A673 (cell line): ENCODE measurements around the gene CCNDBP1. TPM values are rescaled to one million over a fixed set of nuclear protein-coding genes. Genes with fewer than 3 reads are reported as not detected.
"Not testable (repeated sequence)": the region's sequence is repeated elsewhere in the genome, so short reads cannot be mapped to it uniquely, and the experiment has no call there.

Experiments used
- BruUV-seq: library from RNA; stranded (reverse); fragments of 400-500 nt; replicated peaks from 2 replicates; lab custom pipeline; 2021; lab: Mats Ljungman, UMichigan
- CTCF ChIA-PET: fragments of 300-600 bp; sonication (Branson Sonifier 250); formaldehyde crosslinking; loops from one replicate; lab custom pipeline; 2022; ENCODE audit warnings: antibody characterized with exemption; lab: Charles Lee
- POLR2A ChIA-PET: fragments of 300-600 bp; sonication (Branson Sonifier 250); formaldehyde crosslinking; loops from one replicate; lab custom pipeline; 2022; ENCODE audit warnings: antibody characterized with exemption; ENCODE audit not compliant: low non-redundant PET; lab: Charles Lee
- DNase-seq: peaks from one replicate; pipeline ENCODE4 v3.0.0-alpha.2; 2015; ENCODE audit warnings: low spot score
- H3K27ac ChIP-seq: fragments of 200-600 bp; sonication (generic); 2 replicates; pipeline ENCODE4 v1.5.1; 2016; ENCODE audit warnings: mixed run types, low read depth, mild to moderate bottlenecking, mixed read lengths, antibody characterized with exemption, low read length; ENCODE audit not compliant: poor library complexity, severe bottlenecking
- H3K27me3 ChIP-seq: fragments of 200-600 bp; sonication (generic); replicated peaks from 2 replicates; pipeline ENCODE4 v1.6.1; 2017; ENCODE audit warnings: mixed run types, low read depth, mild to moderate bottlenecking, mixed read lengths, antibody characterized with exemption, low read length; ENCODE audit not compliant: insufficient read depth, poor library complexity
- H3K36me3 ChIP-seq: fragments of 200-600 bp; sonication (generic); 2 replicates; pipeline ENCODE4 v1.6.1; 2016; ENCODE audit warnings: mixed run types, mild to moderate bottlenecking, mixed read lengths, antibody characterized with exemption, low read length; ENCODE audit not compliant: insufficient read depth, poor library complexity, severe bottlenecking
- H3K4me1 ChIP-seq: fragments of 200-600 bp; sonication (generic); 2 replicates; pipeline ENCODE4 v1.6.1; 2017; ENCODE audit warnings: mixed run types, mild to moderate bottlenecking, mixed read lengths, antibody characterized with exemption, low read length; ENCODE audit not compliant: insufficient read depth, poor library complexity, severe bottlenecking
- H3K4me3 ChIP-seq: fragments of 200-600 bp; sonication (generic); 2 replicates; pipeline ENCODE4 v1.5.1; 2016; ENCODE audit warnings: low read depth, mixed run types, mild to moderate bottlenecking, mixed read lengths, low read length; ENCODE audit not compliant: poor library complexity, severe bottlenecking
- H3K9me3 ChIP-seq: fragments of 200-600 bp; sonication (generic); 2 replicates; pipeline ENCODE4 v1.6.1; 2016; ENCODE audit warnings: mixed run types, low read depth, mild to moderate bottlenecking, mixed read lengths, antibody characterized with exemption, low read length; ENCODE audit not compliant: poor library complexity, severe bottlenecking
- EZH2 ChIP-seq: fragments of 200-600 bp; sonication (generic); IDR thresholded peaks from 2 replicates; pipeline ENCODE4 v1.6.1; 2017; ENCODE audit warnings: borderline replicate concordance, low read depth, mild to moderate bottlenecking, mixed read lengths, antibody characterized with exemption, low read length; ENCODE audit not compliant: poor library complexity, severe bottlenecking
- intact Hi-C: fragments of 100-400 bp; cut with micrococcal nuclease; formaldehyde crosslinking; loops from one replicate; pipeline ENCODE4 v1.10.0; 2022; ENCODE audit not compliant: unreplicated experiment
- total RNA-seq: library from RNA; stranded (reverse); gene quantifications from 2 replicates; pipeline ENCODE4 v1.2.3, GENCODE V29; 2021
- TF ChIP-seq, protein P1 (sequence below): fragments of 300-800, 200-600 bp; sonication (generic); conservative IDR thresholded peaks from 2 replicates; pipeline ENCODE4 v1.5.1; 2017; ENCODE audit warnings: low read depth, mild to moderate bottlenecking, antibody characterized with exemption, low read length, moderate library complexity, mixed read lengths

The CCNDBP1 gene
- total RNA-seq, 1 experiment from 2014 or later = 16.7 TPM

DNA sequence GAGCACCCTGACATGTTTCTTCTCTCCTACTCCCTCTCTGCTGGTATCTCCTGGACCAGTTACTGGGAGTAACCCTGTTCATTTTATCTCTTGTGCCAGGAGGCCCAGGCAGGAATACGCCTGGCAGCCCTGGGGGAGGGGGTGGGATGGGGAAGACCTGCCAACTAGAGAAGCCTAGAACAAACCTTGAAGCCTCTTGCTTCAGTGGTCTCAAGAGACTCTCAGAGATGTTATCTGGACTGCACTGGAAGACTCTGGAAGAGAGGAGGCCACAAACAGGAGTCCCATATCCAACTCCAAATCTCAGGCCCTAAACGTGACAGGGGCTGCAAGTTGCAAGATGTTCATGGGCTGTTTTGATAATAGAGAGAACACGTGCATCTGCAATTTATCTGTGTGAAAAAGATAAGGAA is 35.8 kb downstream of the CCNDBP1 start, which contains the start of gene EPB42:
EPB42 (minus strand) TSS at position 28 of the 413 bp plus-strand sequence. CDS start 193 bp downstream, outside the sequence.
- CTCF ChIA-PET = no interaction called here
- TF ChIP-seq EZH2 = no peak
- TF ChIP-seq, protein P1, sequence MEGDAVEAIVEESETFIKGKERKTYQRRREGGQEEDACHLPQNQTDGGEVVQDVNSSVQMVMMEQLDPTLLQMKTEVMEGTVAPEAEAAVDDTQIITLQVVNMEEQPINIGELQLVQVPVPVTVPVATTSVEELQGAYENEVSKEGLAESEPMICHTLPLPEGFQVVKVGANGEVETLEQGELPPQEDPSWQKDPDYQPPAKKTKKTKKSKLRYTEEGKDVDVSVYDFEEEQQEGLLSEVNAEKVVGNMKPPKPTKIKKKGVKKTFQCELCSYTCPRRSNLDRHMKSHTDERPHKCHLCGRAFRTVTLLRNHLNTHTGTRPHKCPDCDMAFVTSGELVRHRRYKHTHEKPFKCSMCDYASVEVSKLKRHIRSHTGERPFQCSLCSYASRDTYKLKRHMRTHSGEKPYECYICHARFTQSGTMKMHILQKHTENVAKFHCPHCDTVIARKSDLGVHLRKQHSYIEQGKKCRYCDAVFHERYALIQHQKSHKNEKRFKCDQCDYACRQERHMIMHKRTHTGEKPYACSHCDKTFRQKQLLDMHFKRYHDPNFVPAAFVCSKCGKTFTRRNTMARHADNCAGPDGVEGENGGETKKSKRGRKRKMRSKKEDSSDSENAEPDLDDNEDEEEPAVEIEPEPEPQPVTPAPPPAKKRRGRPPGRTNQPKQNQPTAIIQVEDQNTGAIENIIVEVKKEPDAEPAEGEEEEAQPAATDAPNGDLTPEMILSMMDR = no peak
- H3K27ac ChIP-seq = no peak within 1 kb of the TSS
- no peaks in the 10 kb centered on the region for H3K27me3 ChIP-seq
- DNase-seq = no peak
- no TSS peak for BruUV-seq
- intact Hi-C loops = no loop called here
- H3K4me3 ChIP-seq = no peak within 1 kb of the TSS
- no peaks in the 10 kb centered on the region for H3K9me3 ChIP-seq
- H3K4me1 ChIP-seq = no peaks in the 10 kb centered on the region
- H3K36me3 ChIP-seq = no peaks in the 10 kb centered on the region
- POLR2A ChIA-PET = no interaction called here

DNA sequence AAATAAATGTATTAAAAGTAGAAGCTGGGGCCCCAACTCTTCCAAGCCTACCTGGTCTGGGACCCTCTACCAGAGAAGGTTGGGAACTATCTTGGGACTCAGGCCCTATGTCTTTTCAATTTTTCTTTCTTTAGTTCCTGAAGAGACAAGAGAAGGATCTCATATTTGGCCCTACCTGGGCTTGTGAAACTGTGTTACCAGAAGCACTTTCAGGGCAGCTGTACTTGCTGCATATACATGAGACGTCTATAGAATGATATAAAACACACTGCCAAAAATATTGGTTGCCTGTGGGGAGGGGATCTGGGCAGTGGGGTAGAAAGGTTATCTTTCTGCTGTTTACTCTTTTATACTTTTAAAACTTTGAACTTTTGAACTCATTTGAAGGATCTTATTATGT is 36.2 kb downstream of the CCNDBP1 start:
- H3K9me3 ChIP-seq = no peaks in the 10 kb centered on the region
- H3K4me3 ChIP-seq = no peak overlapping the region
- H3K27ac ChIP-seq = no peak overlapping the region
- no TSS peak for BruUV-seq
- intact Hi-C loops = no loop called here
- H3K27me3 ChIP-seq = no peaks in the 10 kb centered on the region
- TF ChIP-seq EZH2 = no peak
- TF ChIP-seq, protein P1 = no peak
- DNase-seq = no peak
- ChIA-PET CTCF (no interaction called here), POLR2A (no interaction called here)
- no peaks in the 10 kb centered on the region for H3K36me3 ChIP-seq
- no peaks in the 10 kb centered on the region for H3K4me1 ChIP-seq

DNA sequence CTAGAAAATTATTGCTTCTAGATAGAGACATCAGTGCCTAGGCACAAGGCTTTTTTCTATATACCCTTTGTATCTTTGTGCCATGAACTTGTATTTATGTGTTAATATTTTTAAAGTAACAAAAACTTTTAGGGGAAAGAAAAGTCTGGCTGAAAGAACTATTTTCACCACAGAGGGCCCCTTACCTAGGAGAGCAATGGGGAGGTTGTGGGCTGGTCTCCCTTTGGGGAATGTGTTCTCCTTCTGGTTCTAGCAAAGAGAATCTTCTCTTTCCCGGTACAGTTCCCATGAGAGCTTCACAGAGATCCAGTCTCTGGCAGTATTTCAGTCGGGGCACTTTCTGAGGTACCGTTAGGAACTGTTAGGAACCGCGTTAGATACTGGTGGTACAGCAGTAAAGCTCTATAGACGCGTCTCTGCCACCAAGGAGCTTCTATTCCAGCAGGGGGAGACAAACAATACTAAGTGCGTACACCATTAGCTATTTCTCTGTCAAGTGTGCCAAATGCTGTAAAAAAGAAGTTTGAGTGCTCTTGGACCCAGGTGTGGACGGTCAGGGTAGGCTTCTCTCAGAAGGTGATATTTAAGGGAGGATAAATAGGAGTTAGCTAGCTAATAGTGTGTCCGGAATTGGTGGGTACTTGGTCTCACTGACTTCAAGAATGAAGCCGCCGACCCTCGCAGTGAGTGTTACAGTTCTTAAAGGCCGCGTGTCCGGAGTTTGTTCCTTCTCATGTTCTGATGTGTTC is 40.2 kb downstream of the CCNDBP1 start:
- Histone ChIP-seq H3K27ac (no peak overlapping the region), H3K36me3 (no peaks in the 10 kb centered on the region), H3K4me3 (no peak overlapping the region), H3K27me3 (no peaks in the 10 kb centered on the region), H3K9me3 (no peaks in the 10 kb centered on the region), H3K4me1 (no peaks in the 10 kb centered on the region)
- no peak for TF ChIP-seq EZH2
- TF ChIP-seq, protein P1 = peak; percentile 86
- POLR2A ChIA-PET = no interaction called here
- BruUV-seq = no TSS peak
- CTCF ChIA-PET = interaction anchor here (0.6 to 2.3 kb wide), 11 partner anchors 14 to 102 kb away, joined by 3 to 47 read pairs (median 5); partner anchors contain the start of gene TGM5
- intact Hi-C loops = loop anchor here (2.0 kb wide), 1 partner anchor 59 kb away; no protein-coding TSS in a partner anchor
- DNase-seq = peak; percentile 78

DNA sequence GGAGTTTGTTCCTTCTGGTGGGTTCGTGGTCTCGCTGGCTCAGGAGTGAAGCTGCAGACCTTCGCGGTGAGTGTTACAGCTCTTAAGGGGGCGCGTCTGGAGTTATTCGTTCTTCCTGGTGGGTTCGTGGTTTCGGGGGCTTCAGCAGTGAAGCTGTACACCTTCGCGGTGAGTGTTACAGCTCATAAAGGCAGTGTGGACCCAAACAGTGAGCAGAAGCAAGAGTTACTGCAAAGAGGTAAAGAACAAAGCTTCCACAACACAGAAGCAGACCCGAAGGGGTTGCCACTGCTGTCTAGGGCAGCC is 40.7 kb downstream of the CCNDBP1 start:
- BruUV-seq = not testable (repeated sequence)
- intact Hi-C loops = loop anchor here (2.0 kb wide), 1 partner anchor 59 kb away; no protein-coding TSS in a partner anchor

More for the DNA sequence above, 40.7 kb downstream of the CCNDBP1 start:
- H3K4me3 ChIP-seq, H3K27ac ChIP-seq, H3K36me3 ChIP-seq, DNase-seq, H3K4me1 ChIP-seq, POLR2A ChIA-PET, H3K9me3 ChIP-seq, H3K27me3 ChIP-seq: not testable (repeated sequence)
- CTCF ChIA-PET = interaction anchor here (0.6 to 2.3 kb wide), 8 partner anchors 15 to 70 kb away, joined by 3 to 47 read pairs (median 7); no protein-coding TSS in a partner anchor
